ENCODE measurements around the gene ABCC6.
"Not testable (repeated sequence)": the region's sequence is repeated elsewhere in the genome, so short reads cannot be mapped to it uniquely, and the experiment has no call there.

ABCC6 gene

GRCh38 chr16:16191493-16192167 lies 31.7 kb downstream of the ABCC6 start:
- H3K4me1 ChIP-seq (ENCODE audit: control insufficient read depth, insufficient read depth, low read length, poor library complexity, severe bottlenecking) = no peaks in the 10 kb centered on the region
- no peak for DNase-seq
- no peak overlapping the region for H3K4me3 ChIP-seq (ENCODE audit: insufficient read depth, low read depth, low read length, poor library complexity, severe bottlenecking)
- no peak overlapping the region for H3K27ac ChIP-seq (ENCODE audit: insufficient read depth, low read length, poor library complexity, severe bottlenecking)
- no peaks in the 10 kb centered on the region for H3K36me3 ChIP-seq (ENCODE audit: control insufficient read depth, insufficient read depth, low read length)
- H3K9me3 ChIP-seq (ENCODE audit: control insufficient read depth, low read length) = no peaks in the 10 kb centered on the region
- H3K27me3 ChIP-seq (replicated peaks; ENCODE audit: control insufficient read depth, insufficient read depth, low read length, poor library complexity, severe bottlenecking) = no peaks in the 10 kb centered on the region

GRCh38 chr16:16190966-16191365 lies 32.3 kb downstream of the ABCC6 start:
- not testable (repeated sequence) for H3K4me3 ChIP-seq (ENCODE audit: insufficient read depth, low read depth, low read length, poor library complexity, severe bottlenecking); H3K27ac ChIP-seq (ENCODE audit: insufficient read depth, low read length, poor library complexity, severe bottlenecking); H3K27me3 ChIP-seq (replicated peaks; ENCODE audit: control insufficient read depth, insufficient read depth, low read length, poor library complexity, severe bottlenecking); H3K36me3 ChIP-seq (ENCODE audit: control insufficient read depth, insufficient read depth, low read length); H3K4me1 ChIP-seq (ENCODE audit: control insufficient read depth, insufficient read depth, low read length, poor library complexity, severe bottlenecking); H3K9me3 ChIP-seq (ENCODE audit: control insufficient read depth, low read length); DNase-seq

- H3K27me3 ChIP-seq (replicated peaks; ENCODE audit: control insufficient read depth, insufficient read depth, low read length, poor library complexity, severe bottlenecking) = no peaks in the 10 kb centered on the region
- H3K27ac ChIP-seq (ENCODE audit: insufficient read depth, low read length, poor library complexity, severe bottlenecking) = no peak overlapping the region
- H3K4me3 ChIP-seq (ENCODE audit: insufficient read depth, low read depth, low read length, poor library complexity, severe bottlenecking) = no peak overlapping the region
- H3K9me3 ChIP-seq (ENCODE audit: control insufficient read depth, low read length) = no peaks in the 10 kb centered on the region
- H3K4me1 ChIP-seq (ENCODE audit: control insufficient read depth, insufficient read depth, low read length, poor library complexity, severe bottlenecking) = no peaks in the 10 kb centered on the region
- no peak for DNase-seq
- no peaks in the 10 kb centered on the region for H3K36me3 ChIP-seq (ENCODE audit: control insufficient read depth, insufficient read depth, low read length)
These were observed 32.7 kb downstream of the ABCC6 start for GRCh38 chr16:16190546-16190945.

- Histone ChIP-seq H3K27ac (ENCODE audit: insufficient read depth, low read length, poor library complexity, severe bottlenecking) (no peak overlapping the region), H3K27me3 (replicated peaks; ENCODE audit: control insufficient read depth, insufficient read depth, low read length, poor library complexity, severe bottlenecking) (no peaks in the 10 kb centered on the region), H3K9me3 (ENCODE audit: control insufficient read depth, low read length) (no peaks in the 10 kb centered on the region), H3K4me3 (ENCODE audit: insufficient read depth, low read depth, low read length, poor library complexity, severe bottlenecking) (no peak overlapping the region), H3K36me3 (ENCODE audit: control insufficient read depth, insufficient read depth, low read length) (no peaks in the 10 kb centered on the region), H3K4me1 (ENCODE audit: control insufficient read depth, insufficient read depth, low read length, poor library complexity, severe bottlenecking) (no peaks in the 10 kb centered on the region)
- no peak for DNase-seq
These were observed 33.5 kb downstream of the ABCC6 start for GRCh38 chr16:16189842-16190241.

- no peak for DNase-seq
- Histone ChIP-seq H3K4me3 (ENCODE audit: insufficient read depth, low read depth, low read length, poor library complexity, severe bottlenecking) (no peak overlapping the region), H3K36me3 (ENCODE audit: control insufficient read depth, insufficient read depth, low read length) (no peaks in the 10 kb centered on the region), H3K9me3 (ENCODE audit: control insufficient read depth, low read length) (no peaks in the 10 kb centered on the region), H3K4me1 (ENCODE audit: control insufficient read depth, insufficient read depth, low read length, poor library complexity, severe bottlenecking) (no peaks in the 10 kb centered on the region), H3K27ac (ENCODE audit: insufficient read depth, low read length, poor library complexity, severe bottlenecking) (no peak overlapping the region), H3K27me3 (replicated peaks; ENCODE audit: control insufficient read depth, insufficient read depth, low read length, poor library complexity, severe bottlenecking) (no peaks in the 10 kb centered on the region)
These were observed 34.5 kb downstream of the ABCC6 start for GRCh38 chr16:16188827-16189226.

GRCh38 chr16:16186820-16187219 lies 36.5 kb downstream of the ABCC6 start:
- DNase-seq = no peak
- H3K27ac ChIP-seq (ENCODE audit: insufficient read depth, low read length, poor library complexity, severe bottlenecking) = no peak overlapping the region
- H3K4me3 ChIP-seq (ENCODE audit: insufficient read depth, low read depth, low read length, poor library complexity, severe bottlenecking) = no peak overlapping the region
- H3K36me3 ChIP-seq (ENCODE audit: control insufficient read depth, insufficient read depth, low read length) = no peaks in the 10 kb centered on the region
- H3K9me3 ChIP-seq (ENCODE audit: control insufficient read depth, low read length) = no peaks in the 10 kb centered on the region
- no peaks in the 10 kb centered on the region for H3K4me1 ChIP-seq (ENCODE audit: control insufficient read depth, insufficient read depth, low read length, poor library complexity, severe bottlenecking)
- no peaks in the 10 kb centered on the region for H3K27me3 ChIP-seq (replicated peaks; ENCODE audit: control insufficient read depth, insufficient read depth, low read length, poor library complexity, severe bottlenecking)

GRCh38 chr16:16185095-16185494 lies 38.2 kb downstream of the ABCC6 start:
- Histone ChIP-seq H3K27ac (ENCODE audit: insufficient read depth, low read length, poor library complexity, severe bottlenecking) (no peak overlapping the region), H3K36me3 (ENCODE audit: control insufficient read depth, insufficient read depth, low read length) (no peaks in the 10 kb centered on the region)
- no peak for DNase-seq

GRCh38 chr16:16184594-16184993 lies 38.7 kb downstream of the ABCC6 start:
- Histone ChIP-seq H3K4me3 (ENCODE audit: insufficient read depth, low read depth, low read length, poor library complexity, severe bottlenecking) (no peak overlapping the region), H3K4me1 (ENCODE audit: control insufficient read depth, insufficient read depth, low read length, poor library complexity, severe bottlenecking) (no peaks in the 10 kb centered on the region), H3K27me3 (replicated peaks; ENCODE audit: control insufficient read depth, insufficient read depth, low read length, poor library complexity, severe bottlenecking) (no peaks in the 10 kb centered on the region), H3K36me3 (ENCODE audit: control insufficient read depth, insufficient read depth, low read length) (no peaks in the 10 kb centered on the region), H3K9me3 (ENCODE audit: control insufficient read depth, low read length) (no peaks in the 10 kb centered on the region), H3K27ac (ENCODE audit: insufficient read depth, low read length, poor library complexity, severe bottlenecking) (no peak overlapping the region)
- DNase-seq = no peak

More at GRCh38 chr16:16185095-16185494, 38.2 kb downstream of the ABCC6 start:
- no peaks in the 10 kb centered on the region for H3K9me3 ChIP-seq (ENCODE audit: control insufficient read depth, low read length)
- no peak overlapping the region for H3K4me3 ChIP-seq (ENCODE audit: insufficient read depth, low read depth, low read length, poor library complexity, severe bottlenecking)
- no peaks in the 10 kb centered on the region for H3K27me3 ChIP-seq (replicated peaks; ENCODE audit: control insufficient read depth, insufficient read depth, low read length, poor library complexity, severe bottlenecking)
- no peaks in the 10 kb centered on the region for H3K4me1 ChIP-seq (ENCODE audit: control insufficient read depth, insufficient read depth, low read length, poor library complexity, severe bottlenecking)

GRCh38 chr16:16183562-16183961 lies 39.7 kb downstream of the ABCC6 start:
- no peaks in the 10 kb centered on the region for H3K27me3 ChIP-seq (replicated peaks; ENCODE audit: control insufficient read depth, insufficient read depth, low read length, poor library complexity, severe bottlenecking)
- H3K27ac ChIP-seq (ENCODE audit: insufficient read depth, low read length, poor library complexity, severe bottlenecking) = no peak overlapping the region
- H3K9me3 ChIP-seq (ENCODE audit: control insufficient read depth, low read length) = no peaks in the 10 kb centered on the region
- H3K4me1 ChIP-seq (ENCODE audit: control insufficient read depth, insufficient read depth, low read length, poor library complexity, severe bottlenecking) = no peaks in the 10 kb centered on the region
- DNase-seq = no peak
- H3K36me3 ChIP-seq (ENCODE audit: control insufficient read depth, insufficient read depth, low read length) = no peaks in the 10 kb centered on the region
- no peak overlapping the region for H3K4me3 ChIP-seq (ENCODE audit: insufficient read depth, low read depth, low read length, poor library complexity, severe bottlenecking)

GRCh38 chr16:16182918-16183317 lies 40.4 kb downstream of the ABCC6 start:
- Histone ChIP-seq H3K4me3 (ENCODE audit: insufficient read depth, low read depth, low read length, poor library complexity, severe bottlenecking) (no peak overlapping the region), H3K27me3 (replicated peaks; ENCODE audit: control insufficient read depth, insufficient read depth, low read length, poor library complexity, severe bottlenecking) (no peaks in the 10 kb centered on the region), H3K27ac (ENCODE audit: insufficient read depth, low read length, poor library complexity, severe bottlenecking) (no peak overlapping the region), H3K36me3 (ENCODE audit: control insufficient read depth, insufficient read depth, low read length) (no peaks in the 10 kb centered on the region), H3K4me1 (ENCODE audit: control insufficient read depth, insufficient read depth, low read length, poor library complexity, severe bottlenecking) (no peaks in the 10 kb centered on the region), H3K9me3 (ENCODE audit: control insufficient read depth, low read length) (no peaks in the 10 kb centered on the region)
- no peak for DNase-seq
